GM12872 (cell line): ENCODE data around the gene AHCY.

Experiments used
- TF ChIP-seq, protein P1 (sequence below): IDR thresholded peaks from 3 replicates; pipeline ENCODE4 v1.5.1; 2011; ENCODE audit warnings: low read depth, mild to moderate bottlenecking, low read length, moderate library complexity; ENCODE audit not compliant: insufficient read depth

AHCY gene

DNA sequence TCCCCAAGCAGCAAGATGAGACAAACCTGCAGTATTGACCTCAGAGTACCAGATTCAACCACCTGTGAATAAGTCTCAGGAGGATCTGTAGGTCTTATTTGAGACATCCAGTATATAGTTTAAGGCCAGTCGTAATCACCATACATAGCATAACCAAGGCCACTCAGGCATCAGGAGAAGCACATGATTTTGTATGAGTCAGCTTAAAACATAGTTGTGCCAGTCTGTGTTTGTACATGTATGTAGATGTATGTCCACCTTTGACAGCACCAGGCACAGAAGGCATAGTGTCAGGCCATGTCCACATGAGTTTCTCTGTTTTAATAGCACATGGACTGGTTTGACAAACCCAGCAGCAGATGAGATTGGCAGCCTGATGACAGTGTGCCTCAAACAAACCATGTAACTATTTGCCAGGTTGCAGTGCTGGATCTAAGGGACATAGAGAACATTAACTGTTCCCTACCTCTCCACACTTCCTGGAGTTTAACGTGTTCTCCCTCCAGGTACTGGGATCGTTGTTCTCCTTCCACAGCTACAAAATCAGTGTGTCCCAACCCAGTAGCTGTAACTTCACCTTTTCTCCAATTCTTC is 70.6 kb downstream of the AHCY start:
- TF ChIP-seq, protein P1, sequence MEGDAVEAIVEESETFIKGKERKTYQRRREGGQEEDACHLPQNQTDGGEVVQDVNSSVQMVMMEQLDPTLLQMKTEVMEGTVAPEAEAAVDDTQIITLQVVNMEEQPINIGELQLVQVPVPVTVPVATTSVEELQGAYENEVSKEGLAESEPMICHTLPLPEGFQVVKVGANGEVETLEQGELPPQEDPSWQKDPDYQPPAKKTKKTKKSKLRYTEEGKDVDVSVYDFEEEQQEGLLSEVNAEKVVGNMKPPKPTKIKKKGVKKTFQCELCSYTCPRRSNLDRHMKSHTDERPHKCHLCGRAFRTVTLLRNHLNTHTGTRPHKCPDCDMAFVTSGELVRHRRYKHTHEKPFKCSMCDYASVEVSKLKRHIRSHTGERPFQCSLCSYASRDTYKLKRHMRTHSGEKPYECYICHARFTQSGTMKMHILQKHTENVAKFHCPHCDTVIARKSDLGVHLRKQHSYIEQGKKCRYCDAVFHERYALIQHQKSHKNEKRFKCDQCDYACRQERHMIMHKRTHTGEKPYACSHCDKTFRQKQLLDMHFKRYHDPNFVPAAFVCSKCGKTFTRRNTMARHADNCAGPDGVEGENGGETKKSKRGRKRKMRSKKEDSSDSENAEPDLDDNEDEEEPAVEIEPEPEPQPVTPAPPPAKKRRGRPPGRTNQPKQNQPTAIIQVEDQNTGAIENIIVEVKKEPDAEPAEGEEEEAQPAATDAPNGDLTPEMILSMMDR = no peak

DNA sequence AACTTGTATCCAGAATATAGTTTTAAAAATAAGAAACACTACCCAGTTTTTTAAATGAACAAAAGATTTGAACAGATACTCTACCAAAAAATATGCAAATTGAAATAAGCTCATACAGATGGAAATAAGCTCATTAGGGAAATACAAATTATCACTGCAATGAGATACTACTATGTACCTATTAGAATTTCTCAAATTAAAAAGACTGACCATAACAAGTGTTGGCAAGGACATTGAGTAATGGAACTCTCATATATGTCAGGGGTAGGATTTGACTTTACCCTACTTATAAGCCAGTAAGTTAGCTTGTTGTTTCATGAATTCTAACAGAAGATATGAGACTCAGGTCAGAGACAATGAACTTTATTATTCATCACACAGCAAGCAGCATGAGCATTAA is 71.5 kb downstream of the AHCY start:
- TF ChIP-seq, protein P1 = no peak
